Aorta (tissue), 5 donors: Measurements from ENCODE around the gene STARD4. TPM values are rescaled to one million over a fixed set of nuclear protein-coding genes. Genes with fewer than 3 reads are reported as not detected.

Experiments used
- ATAC-seq: fragments of 200-7000 bp; cut with Tn5 transposase; one replicate; pipeline ENCODE4 v1.9.1; 2022; ENCODE audit warnings: moderate library complexity; ENCODE audit not compliant: low FRiP score
- DNase-seq, 2 donors: peaks; one replicate each; pipeline ENCODE4 v3.0.0-alpha.2; 2020
- H3K27ac ChIP-seq, 2 donors: one replicate each; pipeline ENCODE4 v1.5.1; 2013; ENCODE audit warnings: low read length in 2 of 2, mild to moderate bottlenecking in 2 of 2, moderate library complexity in 2 of 2, control low read depth in 1 of 2, inconsistent platforms in 1 of 2, low read depth in 1 of 2
- H3K27me3 ChIP-seq, 2 donors: one replicate each; pipeline ENCODE4 v1.6.1; 2013; ENCODE audit warnings: control low read depth in 1 of 2, low read length in 1 of 2, mild to moderate bottlenecking in 1 of 2, moderate library complexity in 1 of 2; ENCODE audit not compliant: insufficient read depth in 2 of 2, control insufficient read depth in 1 of 2
- H3K36me3 ChIP-seq, 2 donors: one replicate each; pipeline ENCODE4 v1.6.1; 2013; ENCODE audit warnings: control low read depth in 1 of 2, low read length in 1 of 2, mild to moderate bottlenecking in 1 of 2; ENCODE audit not compliant: insufficient read depth in 2 of 2, control insufficient read depth in 1 of 2
- H3K4me1 ChIP-seq, 2 donors: one replicate each; pipeline ENCODE4 v1.6.1; 2013; ENCODE audit warnings: low read length in 2 of 2, control low read depth in 1 of 2, mild to moderate bottlenecking in 1 of 2, moderate library complexity in 1 of 2; ENCODE audit not compliant: insufficient read depth in 2 of 2, control insufficient read depth in 1 of 2
- H3K4me3 ChIP-seq, 2 donors: one replicate each; pipeline ENCODE4 v1.5.1; 2013; ENCODE audit warnings: low read length in 2 of 2, control low read depth in 1 of 2, mild to moderate bottlenecking in 1 of 2
- H3K9me3 ChIP-seq: one replicate; pipeline ENCODE4 v1.6.1; 2013; ENCODE audit warnings: mild to moderate bottlenecking, low read length; ENCODE audit not compliant: control insufficient read depth
- WGBS, 2 donors: extraction: QIAGEN DNeasy Blood & Tissue Kit; methylation state at CpG; one replicate each; pipeline ENCODE4 v1.1.7; 2013; 5-methylcytosine and 5-hydroxymethylcytosine counted together
- intact Hi-C, 2 donors: fragments of 100-400 bp; cut with DNase I; formaldehyde crosslinking; loops; one replicate each; pipeline versions ENCODE4 v1.14.2 to v1.15.0; 2022
- polyA plus RNA-seq, 2 donors: library from polyadenylated mRNA; stranded (reverse); fragments of 200-250 nt; gene quantifications; one replicate each; pipeline ENCODE4 v1.2.3, GENCODE V29; 2013
- total RNA-seq, 2 donors: library from RNA; stranded (reverse); fragmentation: NEBNext Ultra II Directional; extraction: Animal tissue kit (Norgen Biotek cat#: 25700); gene quantifications; one replicate each; pipeline ENCODE4 v1.2.1, GENCODE V29; 2021
- donor health status: healthy with polysubstance abuse.
- donor health status: Bipolar disorder and iron deficiency.
- donor health status: DM: no; HTN: no; CAD: no.
- donor health status: DM: no; HTN: no; CAD: no.
- donor health status: DM: yes; HTN: yes; CAD: no.

The STARD4 gene
- total and polyA plus RNA-seq, 4 donors, result 2.3 to 16.8 (median 10.5) TPM

DNA sequence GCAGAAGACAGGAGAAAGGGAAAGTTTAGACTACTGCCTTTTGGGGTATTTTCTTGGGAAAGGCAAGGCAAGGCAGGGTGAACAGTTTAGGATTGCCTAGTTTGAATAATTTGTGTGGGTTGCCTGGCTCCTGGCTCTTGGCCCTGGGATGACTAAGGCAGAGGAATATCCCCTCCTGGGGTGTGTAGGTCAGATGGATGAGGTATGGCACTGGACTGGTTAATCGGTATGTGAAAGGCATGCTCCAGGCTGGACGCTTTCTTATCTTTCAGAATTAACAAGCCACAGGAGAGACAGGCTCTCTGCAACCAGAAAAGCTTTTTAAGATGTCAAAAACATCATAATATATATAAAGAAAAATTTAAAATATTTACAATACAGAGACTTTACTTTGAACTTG lies 58.6 kb downstream of the STARD4 start:
- DNase-seq (no peak), ATAC-seq (no peak)
- Histone ChIP-seq H3K27me3 (no peaks in the 10 kb centered on the region), H3K4me3 (no peak overlapping the region), H3K27ac (no peak overlapping the region), H3K36me3 (no peaks in the 10 kb centered on the region), H3K4me1 (no peaks in the 10 kb centered on the region), H3K9me3 (no peaks in the 10 kb centered on the region)
- intact Hi-C loops, result no loop called here
- WGBS, 2 donors, result 11 to 20% methylated on average over 2 of the region's 2 CpGs

DNA sequence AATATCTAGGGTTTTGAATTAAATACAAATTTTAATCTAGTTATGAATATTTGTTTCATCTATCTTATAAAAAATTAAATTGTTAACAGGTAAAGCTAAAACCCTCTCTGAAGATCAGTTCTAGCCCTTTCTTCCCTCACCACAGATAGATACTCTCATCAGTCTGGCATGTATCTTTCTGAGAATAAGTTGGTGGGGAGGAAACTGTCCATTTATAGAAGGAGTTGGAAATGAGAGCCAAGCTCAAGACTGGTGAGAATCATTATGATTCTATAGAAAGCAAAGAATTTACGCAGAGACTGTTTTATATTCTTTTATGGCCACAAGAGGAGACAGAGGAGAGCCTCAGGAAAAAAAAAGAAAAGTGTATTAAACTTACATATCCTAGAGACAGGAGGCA lies 59.0 kb downstream of the STARD4 start:
- DNase-seq, result no peak
- Histone ChIP-seq H3K4me1 (no peaks in the 10 kb centered on the region), H3K4me3 (no peak overlapping the region), H3K27ac (no peak overlapping the region), H3K36me3 (no peaks in the 10 kb centered on the region), H3K9me3 (no peaks in the 10 kb centered on the region), H3K27me3 (no peaks in the 10 kb centered on the region)
- 84 to 88% methylated on average over 1 of the region's 1 CpG for WGBS, 2 donors
- intact Hi-C loops, result no loop called here
- no peak for ATAC-seq

DNA sequence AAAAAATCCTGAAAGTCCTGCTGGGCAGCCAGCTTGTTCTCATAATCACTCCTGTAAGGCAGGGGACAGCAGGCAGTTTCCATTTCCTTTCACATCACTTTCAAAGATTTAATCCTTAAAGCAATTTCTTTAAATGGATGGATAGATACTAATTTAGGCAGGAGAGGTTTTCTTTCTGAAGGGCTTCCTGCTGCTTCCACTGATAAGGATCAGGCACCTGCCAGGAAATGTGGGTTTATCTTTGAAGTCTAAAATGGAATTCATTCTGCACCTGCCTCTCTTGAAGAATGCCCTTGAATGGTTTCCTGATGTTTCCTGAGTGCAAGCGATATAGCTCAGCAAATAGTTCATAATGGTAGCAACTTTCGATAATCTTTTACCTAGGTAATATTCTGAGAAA lies 64.5 kb downstream of the STARD4 start:
- 41 to 47% methylated on average over 2 of the region's 2 CpGs for WGBS, 2 donors
- DNase-seq, result no peak
- Histone ChIP-seq H3K4me1 (no peaks in the 10 kb centered on the region), H3K9me3 (no peaks in the 10 kb centered on the region), H3K4me3 (no peak overlapping the region), H3K36me3 (no peaks in the 10 kb centered on the region), H3K27ac (no peak overlapping the region), H3K27me3 (no peaks in the 10 kb centered on the region)
- ATAC-seq, result no peak
- intact Hi-C loops, result no loop called here

DNA sequence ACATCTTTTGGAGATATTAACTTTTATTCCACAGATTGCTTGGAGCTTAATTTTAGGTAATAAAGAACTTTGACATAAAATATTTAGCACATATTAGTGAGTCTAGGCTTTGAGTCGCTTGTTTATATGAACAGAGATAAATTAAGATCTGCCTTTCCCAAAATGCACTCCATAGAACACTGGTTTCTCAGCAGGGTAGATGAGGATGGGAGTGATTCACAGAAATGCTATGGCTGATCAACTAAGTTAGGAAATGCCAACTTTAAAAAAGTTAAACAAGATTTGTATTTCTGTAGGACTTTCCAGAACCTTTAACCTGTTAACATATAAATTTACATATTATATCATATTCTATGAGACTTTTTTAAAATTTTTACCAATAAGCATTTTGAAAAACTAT lies 65.2 kb downstream of the STARD4 start:
- Histone ChIP-seq H3K9me3 (no peaks in the 10 kb centered on the region), H3K27ac (no peak overlapping the region), H3K4me1 (no peaks in the 10 kb centered on the region), H3K36me3 (no peaks in the 10 kb centered on the region), H3K4me3 (no peak overlapping the region), H3K27me3 (no peaks in the 10 kb centered on the region)
- no peak for DNase-seq
- intact Hi-C loops, result no loop called here
- no peak for ATAC-seq
- 84 to 88% methylated on average over 1 of the region's 1 CpG for WGBS, 2 donors

Other genes starting within 250 kb of the STARD4 start
- 10 to 100 TPM; 26.1 to 33.7 TPM for gene NREP, start 244.7 kb upstream of the STARD4 start, total RNA-seq
- 10 to 100 TPM in 1 of 2 donors, 1 to 10 TPM in 1; 8.3 to 18.3 TPM for gene NREP, start 244.7 kb upstream of the STARD4 start, polyA plus RNA-seq